Measurements from ENCODE around the gene STK17B. TPM values are rescaled to one million over a fixed set of nuclear protein-coding genes. Genes with fewer than 3 reads are reported as not detected.

Gene STK17B
- polyA plus RNA-seq, 1 donor (not counting 4 experiments of a cell fraction or from before 2014, with no cell fraction given) = 11.0 TPM

DNA sequence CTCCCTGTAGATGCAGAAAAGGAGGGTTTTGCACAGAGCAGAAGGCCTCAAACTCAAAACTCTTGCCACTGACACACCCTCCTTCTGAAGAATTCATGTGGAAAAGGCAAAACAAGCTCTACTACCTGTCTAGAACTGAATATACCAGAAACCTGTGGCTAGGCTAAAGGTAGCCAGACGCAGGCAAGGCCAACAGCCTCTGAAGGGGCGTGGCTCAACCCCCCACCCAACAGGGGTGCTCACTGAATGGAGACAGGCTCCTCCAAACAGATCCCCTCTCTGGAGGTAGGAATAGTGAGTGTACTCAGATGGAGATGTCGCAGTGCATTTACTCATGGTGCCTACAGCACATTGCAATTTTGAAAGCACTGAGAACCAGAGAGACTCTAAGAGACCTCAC is 3.0 kb upstream of the STK17B start:
- FAIRE-seq = no peak
- H3K36me3 ChIP-seq (ENCODE audit: control insufficient read depth in 2 of 2, extremely low read depth in 1 of 2, insufficient read depth in 2 of 2, low read length in 2 of 2) = no peaks in the 10 kb centered on the region
- TF ChIP-seq, protein P1, sequence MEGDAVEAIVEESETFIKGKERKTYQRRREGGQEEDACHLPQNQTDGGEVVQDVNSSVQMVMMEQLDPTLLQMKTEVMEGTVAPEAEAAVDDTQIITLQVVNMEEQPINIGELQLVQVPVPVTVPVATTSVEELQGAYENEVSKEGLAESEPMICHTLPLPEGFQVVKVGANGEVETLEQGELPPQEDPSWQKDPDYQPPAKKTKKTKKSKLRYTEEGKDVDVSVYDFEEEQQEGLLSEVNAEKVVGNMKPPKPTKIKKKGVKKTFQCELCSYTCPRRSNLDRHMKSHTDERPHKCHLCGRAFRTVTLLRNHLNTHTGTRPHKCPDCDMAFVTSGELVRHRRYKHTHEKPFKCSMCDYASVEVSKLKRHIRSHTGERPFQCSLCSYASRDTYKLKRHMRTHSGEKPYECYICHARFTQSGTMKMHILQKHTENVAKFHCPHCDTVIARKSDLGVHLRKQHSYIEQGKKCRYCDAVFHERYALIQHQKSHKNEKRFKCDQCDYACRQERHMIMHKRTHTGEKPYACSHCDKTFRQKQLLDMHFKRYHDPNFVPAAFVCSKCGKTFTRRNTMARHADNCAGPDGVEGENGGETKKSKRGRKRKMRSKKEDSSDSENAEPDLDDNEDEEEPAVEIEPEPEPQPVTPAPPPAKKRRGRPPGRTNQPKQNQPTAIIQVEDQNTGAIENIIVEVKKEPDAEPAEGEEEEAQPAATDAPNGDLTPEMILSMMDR (optimal IDR thresholded peaks at IDR 0.05 in 1 of 3, IDR thresholded peaks at IDR 0.05 in 1 of 3, conservative IDR thresholded peaks at IDR 0.05 in 1 of 3; ENCODE audit: extremely low read depth in 1 of 3, insufficient read depth in 2 of 3, low read length in 3 of 3) = no peak
- no peak for TF ChIP-seq EZH2 (IDR thresholded peaks at IDR 0.05; ENCODE audit: low read length)
- no peak overlapping the region for H3K27ac ChIP-seq (ENCODE audit: control insufficient read depth, insufficient read depth, low read length)
- no peak overlapping the region for H3K4me3 ChIP-seq (ENCODE audit: control insufficient read depth in 2 of 3, extremely low read depth in 1 of 3, insufficient read depth in 2 of 3, low read depth in 1 of 3, low read length in 3 of 3)
- peaks cover 19% of the 10 kb centered on the region for H3K79me2 ChIP-seq (ENCODE audit: control insufficient read depth, insufficient read depth, low read length)
- no peak overlapping the region for H3K9ac ChIP-seq (ENCODE audit: control insufficient read depth, extremely low read depth, insufficient read depth, low read length)
- H3K9me3 ChIP-seq (ENCODE audit: control insufficient read depth, low read depth, low read length) = no peaks in the 10 kb centered on the region
- dilution Hi-C loops (cut with MboI; ENCODE audit: extremely low pct_ligation_motif_present, low sequenced_read_pairs) = no loop called here
- DNase-seq (ENCODE audit: low read depth, low spot score) = no peak
- no peaks in the 10 kb centered on the region for H3K27me3 ChIP-seq (ENCODE audit: control insufficient read depth, extremely low read depth, insufficient read depth, low read length)
- H3K9me1 ChIP-seq (ENCODE audit: control insufficient read depth, extremely low read depth, insufficient read depth, low read length) = no peaks in the 10 kb centered on the region
- H3K4me2 ChIP-seq (ENCODE audit: control insufficient read depth, extremely low read depth, insufficient read depth, low read depth, low read length) = no peak overlapping the region
- no peaks in the 10 kb centered on the region for H4K20me1 ChIP-seq (ENCODE audit: control insufficient read depth, extremely low read depth, insufficient read depth, low read length)
- peaks cover 4% of the 10 kb centered on the region for H3K4me1 ChIP-seq (ENCODE audit: control insufficient read depth, extremely low read depth, insufficient read depth, low read length)
- H2AFZ ChIP-seq (ENCODE audit: control insufficient read depth, low read length) = no peak overlapping the region

DNA sequence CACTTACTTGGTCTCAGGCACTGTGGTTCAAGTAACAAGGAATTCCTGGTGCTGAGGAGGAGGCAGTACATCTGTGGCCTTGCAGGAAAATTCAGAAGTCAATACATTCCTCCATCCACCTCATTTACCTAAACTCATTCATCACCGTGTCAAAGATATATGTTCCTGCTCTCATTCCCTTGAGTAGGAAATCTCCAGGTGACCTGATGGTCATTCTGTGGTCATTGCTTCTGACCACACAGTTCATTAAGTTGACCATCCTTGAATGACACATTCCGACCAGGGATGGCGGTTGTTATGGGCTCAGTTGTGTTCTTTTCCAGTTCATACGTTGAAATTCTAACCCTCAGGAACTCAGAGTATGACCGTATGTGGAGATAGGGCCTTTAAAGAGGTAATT is 2.1 kb upstream of the STK17B start:
- no peaks in the 10 kb centered on the region for H3K9me1 ChIP-seq (ENCODE audit: control insufficient read depth, extremely low read depth, insufficient read depth, low read length)
- H3K9me3 ChIP-seq (ENCODE audit: control insufficient read depth, low read depth, low read length) = no peaks in the 10 kb centered on the region
- no peaks in the 10 kb centered on the region for H4K20me1 ChIP-seq (ENCODE audit: control insufficient read depth, extremely low read depth, insufficient read depth, low read length)
- no peak overlapping the region for H2AFZ ChIP-seq (ENCODE audit: control insufficient read depth, low read length)
- H3K4me2 ChIP-seq (ENCODE audit: control insufficient read depth, extremely low read depth, insufficient read depth, low read depth, low read length) = no peak overlapping the region
- no peaks in the 10 kb centered on the region for H3K27me3 ChIP-seq (ENCODE audit: control insufficient read depth, extremely low read depth, insufficient read depth, low read length)
- H3K9ac ChIP-seq (ENCODE audit: control insufficient read depth, extremely low read depth, insufficient read depth, low read length) = no peak overlapping the region
- TF ChIP-seq EZH2 (IDR thresholded peaks at IDR 0.05; ENCODE audit: low read length) = no peak
- TF ChIP-seq, protein P1 (optimal IDR thresholded peaks at IDR 0.05 in 1 of 3, IDR thresholded peaks at IDR 0.05 in 1 of 3, conservative IDR thresholded peaks at IDR 0.05 in 1 of 3; ENCODE audit: extremely low read depth in 1 of 3, insufficient read depth in 2 of 3, low read length in 3 of 3) = no peak
- no peak overlapping the region for H3K4me3 ChIP-seq (ENCODE audit: control insufficient read depth in 2 of 3, extremely low read depth in 1 of 3, insufficient read depth in 2 of 3, low read depth in 1 of 3, low read length in 3 of 3)
- H3K27ac ChIP-seq (ENCODE audit: control insufficient read depth, insufficient read depth, low read length) = no peak overlapping the region
- peaks cover 4% of the 10 kb centered on the region for H3K4me1 ChIP-seq (ENCODE audit: control insufficient read depth, extremely low read depth, insufficient read depth, low read length)
- no peaks in the 10 kb centered on the region for H3K36me3 ChIP-seq (ENCODE audit: control insufficient read depth in 2 of 2, extremely low read depth in 1 of 2, insufficient read depth in 2 of 2, low read length in 2 of 2)
- FAIRE-seq = no peak
- no peak for DNase-seq (ENCODE audit: low read depth, low spot score)
- peaks cover 27% of the 10 kb centered on the region for H3K79me2 ChIP-seq (ENCODE audit: control insufficient read depth, insufficient read depth, low read length)
- dilution Hi-C loops (cut with MboI; ENCODE audit: extremely low pct_ligation_motif_present, low sequenced_read_pairs) = no loop called here

Measured in keratinocyte (primary cell).